PFSK-1 (cell line): ENCODE data around the gene RAB3C.

Experiments used
- FOXP2 ChIP-seq: optimal IDR thresholded peaks from 2 replicates; pipeline ENCODE3; 2011; ENCODE audit warnings: borderline replicate concordance, control low read depth, inconsistent platforms; ENCODE audit not compliant: insufficient read depth; ENCODE audit errors: extremely low read length, extremely low read depth
- POLR2AphosphoS5 ChIP-seq: IDR thresholded peaks from 2 replicates; pipeline ENCODE4 v1.6.1; 2012; ENCODE audit warnings: low read depth, mild to moderate bottlenecking, control low read depth, low read length, moderate library complexity
- REST ChIP-seq, 2 experiments: IDR thresholded peaks; 2 replicates each; pipeline versions ENCODE4 v1.6.1 to v1.8.0; 2011 to 2012; ENCODE audit warnings: low read depth in 2 of 2, low read length in 2 of 2, control low read depth in 1 of 2, inconsistent platforms in 1 of 2, mild to moderate bottlenecking in 1 of 2, moderate library complexity in 1 of 2; ENCODE audit not compliant: insufficient read depth in 1 of 2
- SIN3A ChIP-seq: IDR thresholded peaks from 2 replicates; pipeline ENCODE4 v1.6.1; 2012; ENCODE audit warnings: mild to moderate bottlenecking, low read length, moderate library complexity, borderline replicate concordance; ENCODE audit not compliant: insufficient read depth

DNA sequence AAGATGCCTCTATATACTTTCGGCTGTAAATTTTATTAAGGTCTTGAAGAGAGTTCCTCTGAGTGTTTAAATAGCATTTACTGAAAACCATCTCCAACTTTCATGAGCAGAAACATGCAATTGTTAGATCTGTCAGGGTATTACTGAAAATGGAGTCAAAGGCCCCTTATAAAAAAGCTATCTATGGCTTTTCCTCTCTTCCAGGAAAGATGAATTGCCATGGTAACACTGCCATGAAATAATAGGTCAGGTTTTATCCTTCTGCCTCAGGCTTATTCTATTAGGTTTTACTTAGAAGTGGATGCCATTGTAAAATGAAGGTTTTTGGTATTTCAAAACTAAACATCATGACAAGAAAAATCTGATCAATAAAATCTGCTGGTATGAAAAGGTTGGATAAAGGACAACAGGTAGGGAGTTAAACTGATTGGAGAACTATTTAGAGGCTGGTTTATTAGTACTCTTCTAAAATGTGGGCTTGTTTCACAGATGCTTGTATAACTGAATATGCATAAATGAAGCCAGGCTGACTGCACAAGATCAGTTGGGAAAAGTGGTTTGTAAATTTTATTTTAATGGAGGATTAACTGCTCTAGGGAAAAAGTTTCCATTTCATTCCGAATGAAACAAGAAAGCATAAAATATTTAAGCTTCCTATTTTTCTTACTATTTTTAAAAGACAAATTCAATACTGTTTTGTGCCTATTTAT, 135.5 kb downstream of the RAB3C start:
- no peak for TF ChIP-seq REST (IDR thresholded peaks at IDR 0.05; ENCODE audit: insufficient read depth in 1 of 2, low read depth in 2 of 2, low read length in 2 of 2)
- TF ChIP-seq POLR2AphosphoS5: no peak
- TF ChIP-seq SIN3A: no peak
- no peak for TF ChIP-seq FOXP2
